Measurements from ENCODE around the gene CNTNAP2. TPM values are rescaled to one million over a fixed set of nuclear protein-coding genes. Genes with fewer than 3 reads are reported as not detected.

The CNTNAP2 gene
- total RNA-seq, 1 donor from 2014 or later: 110 TPM

GRCh38 chr7:147915781-147916180, 1799.2 kb downstream of the CNTNAP2 start:
- no peak for FAIRE-seq
- DNase-seq (ENCODE audit: low spot score in 2 of 2): no peak

GRCh38 chr7:147916573-147916972, 1800.0 kb downstream of the CNTNAP2 start:
- no peak for FAIRE-seq
- DNase-seq (ENCODE audit: low spot score in 2 of 2): no peak

GRCh38 chr7:147923841-147924240, 1807.2 kb downstream of the CNTNAP2 start:
- DNase-seq (ENCODE audit: low spot score in 2 of 2) (no peak), FAIRE-seq (no peak)

GRCh38 chr7:147937428-147937827, 1820.8 kb downstream of the CNTNAP2 start:
- FAIRE-seq (no peak), DNase-seq (ENCODE audit: low spot score in 2 of 2) (no peak)

GRCh38 chr7:147941381-147941780, 1824.8 kb downstream of the CNTNAP2 start:
- no peak for FAIRE-seq

GRCh38 chr7:147944321-147944720, 1827.7 kb downstream of the CNTNAP2 start:
- no peak for FAIRE-seq
- DNase-seq (ENCODE audit: low spot score in 2 of 2): no peak

More at GRCh38 chr7:147941381-147941780, 1824.8 kb downstream of the CNTNAP2 start:
- peak in 1 of 2 donors; percentile 4 for DNase-seq (ENCODE audit: low spot score in 2 of 2)

- DNase-seq (ENCODE audit: low spot score in 2 of 2) (no peak), FAIRE-seq (no peak)
These were observed 1836.3 kb downstream of the CNTNAP2 start for GRCh38 chr7:147952918-147953317.

GRCh38 chr7:147968046-147968610, 1851.5 kb downstream of the CNTNAP2 start:
- FAIRE-seq (no peak), DNase-seq (ENCODE audit: low spot score in 2 of 2) (no peak)

- DNase-seq (ENCODE audit: low spot score in 2 of 2) (no peak), FAIRE-seq (no peak)
These were observed 1855.1 kb downstream of the CNTNAP2 start for GRCh38 chr7:147971606-147972110.

GRCh38 chr7:147978201-147978600, 1861.6 kb downstream of the CNTNAP2 start:
- FAIRE-seq (no peak), DNase-seq (ENCODE audit: low spot score in 2 of 2) (no peak)

GRCh38 chr7:147978651-147979050, 1862.0 kb downstream of the CNTNAP2 start:
- FAIRE-seq (no peak), DNase-seq (ENCODE audit: low spot score in 2 of 2) (no peak)

GRCh38 chr7:147980826-147981813, 1864.5 kb downstream of the CNTNAP2 start:
- DNase-seq (ENCODE audit: low spot score in 2 of 2) (no peak), FAIRE-seq (no peak)

- no peak for FAIRE-seq
- no peak for DNase-seq (ENCODE audit: low spot score in 2 of 2)
These were observed 1865.7 kb downstream of the CNTNAP2 start for GRCh38 chr7:147982307-147982706.

GRCh38 chr7:147984265-147984664, 1867.7 kb downstream of the CNTNAP2 start:
- DNase-seq (ENCODE audit: low spot score in 2 of 2): no peak
- no peak for FAIRE-seq

GRCh38 chr7:147990079-147990478, 1873.5 kb downstream of the CNTNAP2 start:
- FAIRE-seq (no peak), DNase-seq (ENCODE audit: low spot score in 2 of 2) (no peak)

GRCh38 chr7:147990942-147991341, 1874.3 kb downstream of the CNTNAP2 start:
- DNase-seq (ENCODE audit: low spot score in 2 of 2): no peak
- no peak for FAIRE-seq

GRCh38 chr7:147992698-147993097, 1876.1 kb downstream of the CNTNAP2 start:
- DNase-seq (ENCODE audit: low spot score in 2 of 2): no peak
- FAIRE-seq: no peak

- no peak for DNase-seq (ENCODE audit: low spot score in 2 of 2)
- FAIRE-seq: no peak
These were observed 1881.0 kb downstream of the CNTNAP2 start for GRCh38 chr7:147997636-147998035.

- DNase-seq (ENCODE audit: low spot score in 2 of 2) (no peak), FAIRE-seq (no peak)
These were observed 1883.4 kb downstream of the CNTNAP2 start for GRCh38 chr7:147999962-148000361.

- DNase-seq (ENCODE audit: low spot score in 2 of 2) (no peak), FAIRE-seq (no peak)
These were observed 1895.2 kb downstream of the CNTNAP2 start for GRCh38 chr7:148011753-148012152.

GRCh38 chr7:148014001-148014400, 1897.4 kb downstream of the CNTNAP2 start:
- DNase-seq (ENCODE audit: low spot score in 2 of 2) (no peak), FAIRE-seq (no peak)

All from frontal cortex (tissue), 4 donors.